Measurements from ENCODE around the gene ERICH6B.

DNA sequence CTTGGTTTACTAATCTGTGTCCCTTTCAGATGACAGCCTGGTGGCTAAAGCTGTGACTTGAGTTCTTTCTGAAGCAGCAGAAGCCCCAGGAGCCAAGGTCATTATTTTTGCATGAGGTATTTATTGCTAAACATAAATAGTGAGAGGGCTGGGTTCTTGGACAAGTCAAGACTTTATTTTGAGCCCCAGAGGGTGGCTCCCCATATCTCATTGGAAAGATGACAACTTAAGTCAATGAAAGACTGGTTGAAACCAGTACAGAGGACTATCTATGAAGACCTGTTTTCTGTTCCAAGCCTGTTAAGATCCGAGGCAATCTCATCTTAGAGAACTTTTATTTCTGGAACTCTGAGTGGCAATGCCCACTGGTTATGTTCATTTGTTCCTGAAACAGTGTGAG, 14.4 kb upstream of the ERICH6B start:
- TF ChIP-seq, protein P1, sequence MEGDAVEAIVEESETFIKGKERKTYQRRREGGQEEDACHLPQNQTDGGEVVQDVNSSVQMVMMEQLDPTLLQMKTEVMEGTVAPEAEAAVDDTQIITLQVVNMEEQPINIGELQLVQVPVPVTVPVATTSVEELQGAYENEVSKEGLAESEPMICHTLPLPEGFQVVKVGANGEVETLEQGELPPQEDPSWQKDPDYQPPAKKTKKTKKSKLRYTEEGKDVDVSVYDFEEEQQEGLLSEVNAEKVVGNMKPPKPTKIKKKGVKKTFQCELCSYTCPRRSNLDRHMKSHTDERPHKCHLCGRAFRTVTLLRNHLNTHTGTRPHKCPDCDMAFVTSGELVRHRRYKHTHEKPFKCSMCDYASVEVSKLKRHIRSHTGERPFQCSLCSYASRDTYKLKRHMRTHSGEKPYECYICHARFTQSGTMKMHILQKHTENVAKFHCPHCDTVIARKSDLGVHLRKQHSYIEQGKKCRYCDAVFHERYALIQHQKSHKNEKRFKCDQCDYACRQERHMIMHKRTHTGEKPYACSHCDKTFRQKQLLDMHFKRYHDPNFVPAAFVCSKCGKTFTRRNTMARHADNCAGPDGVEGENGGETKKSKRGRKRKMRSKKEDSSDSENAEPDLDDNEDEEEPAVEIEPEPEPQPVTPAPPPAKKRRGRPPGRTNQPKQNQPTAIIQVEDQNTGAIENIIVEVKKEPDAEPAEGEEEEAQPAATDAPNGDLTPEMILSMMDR (IDR thresholded peaks at IDR 0.05) = no peak
- TF ChIP-seq POLR2A (IDR thresholded peaks at IDR 0.05) = no peak

Data from uterus (tissue), 2 donors.